ENCODE data around the gene OTULIN. TPM values are rescaled to one million over a fixed set of nuclear protein-coding genes. Genes with fewer than 3 reads are reported as not detected.

OTULIN gene
- total and polyA plus RNA-seq, 7 donors: 6.6 to 37.9 (median 13.2) TPM

DNA sequence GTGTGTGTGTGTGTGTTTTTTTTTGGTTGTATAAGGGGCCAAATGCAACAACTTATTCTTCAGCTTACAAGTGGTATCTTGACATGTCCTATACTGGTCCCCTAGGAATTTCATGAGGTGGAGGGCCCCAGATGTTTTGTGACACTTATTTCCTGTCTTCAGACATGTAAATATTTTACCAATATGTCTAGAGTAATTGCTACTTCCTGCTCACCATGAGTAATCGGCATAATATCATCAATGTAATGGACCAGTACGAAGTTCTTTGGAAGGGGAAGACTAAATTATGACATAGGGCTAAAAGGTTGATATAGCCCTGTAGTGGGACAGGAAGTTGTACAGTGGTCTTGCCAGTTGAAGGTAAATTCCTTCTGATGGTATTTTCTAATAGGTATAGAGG is 3.7 kb upstream of the OTULIN start:
- no peaks in the 10 kb centered on the region for H3K9me3 ChIP-seq
- 66 to 80% methylated on average over 2 of the region's 2 CpGs for WGBS, 2 donors
- H3K4me1 ChIP-seq: peaks cover 0 to 19% (median 14%) of the 10 kb centered on the region in 4 donors
- H3K4me3 ChIP-seq: no peak overlapping the region
- DNase-seq: no peak
- TF ChIP-seq POLR2A (IDR thresholded peaks at IDR 0.05) (no peak), POLR2AphosphoS5 (IDR thresholded peaks at IDR 0.05) (no peak), EP300 (IDR thresholded peaks at IDR 0.05) (no peak)
- no peak overlapping the region for H3K27ac ChIP-seq
- H3K27me3 ChIP-seq: no peaks in the 10 kb centered on the region
- intact Hi-C loops (cut with DNase I): loop anchor here (5.0 to 10.0 kb wide), 2 partner anchors 79 to 546 kb away; partner anchors contain the start of gene OTULINL
- H3K36me3 ChIP-seq: no peaks in the 10 kb centered on the region

DNA sequence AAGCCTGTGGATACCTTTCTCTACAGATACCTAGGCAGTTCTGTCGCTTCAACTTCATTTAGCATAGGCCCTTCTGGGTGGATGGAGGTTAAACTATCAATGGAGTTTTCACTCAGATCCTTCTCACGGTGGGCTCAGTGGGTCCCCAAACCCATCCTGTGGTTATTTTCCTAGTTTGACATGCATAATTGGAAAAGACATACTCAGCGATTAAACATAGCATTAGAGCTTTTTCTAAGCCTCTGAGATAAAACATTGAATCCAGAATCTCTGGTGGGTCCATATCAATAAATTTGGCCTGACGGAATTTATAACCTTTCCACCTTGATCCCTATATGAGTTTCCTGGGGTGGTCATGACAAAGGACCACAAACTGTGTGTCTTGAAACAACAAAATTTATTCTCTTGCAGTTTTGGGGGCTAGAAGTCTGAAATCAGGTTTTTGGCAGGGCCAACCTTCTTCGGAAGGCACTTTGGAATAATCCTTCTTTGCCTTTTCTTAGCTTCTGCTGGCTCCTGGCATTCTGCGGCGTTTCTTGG is 1.7 kb upstream of the OTULIN start:
- Histone ChIP-seq H3K4me3 (no peak overlapping the region), H3K4me1 (peaks cover 0 to 36% (median 32%) of the 10 kb centered on the region in 4 donors), H3K9me3 (no peaks in the 10 kb centered on the region), H3K27me3 (no peaks in the 10 kb centered on the region), H3K27ac (peak overlapping the region; percentile 85 to 95 (median 92)), H3K36me3 (no peaks in the 10 kb centered on the region)
- 95 to 97% methylated on average over 7 of the region's 7 CpGs for WGBS, 2 donors
- TF ChIP-seq POLR2A (IDR thresholded peaks at IDR 0.05): no peak
- no peak for TF ChIP-seq EP300 (IDR thresholded peaks at IDR 0.05)
- TF ChIP-seq, protein P1, sequence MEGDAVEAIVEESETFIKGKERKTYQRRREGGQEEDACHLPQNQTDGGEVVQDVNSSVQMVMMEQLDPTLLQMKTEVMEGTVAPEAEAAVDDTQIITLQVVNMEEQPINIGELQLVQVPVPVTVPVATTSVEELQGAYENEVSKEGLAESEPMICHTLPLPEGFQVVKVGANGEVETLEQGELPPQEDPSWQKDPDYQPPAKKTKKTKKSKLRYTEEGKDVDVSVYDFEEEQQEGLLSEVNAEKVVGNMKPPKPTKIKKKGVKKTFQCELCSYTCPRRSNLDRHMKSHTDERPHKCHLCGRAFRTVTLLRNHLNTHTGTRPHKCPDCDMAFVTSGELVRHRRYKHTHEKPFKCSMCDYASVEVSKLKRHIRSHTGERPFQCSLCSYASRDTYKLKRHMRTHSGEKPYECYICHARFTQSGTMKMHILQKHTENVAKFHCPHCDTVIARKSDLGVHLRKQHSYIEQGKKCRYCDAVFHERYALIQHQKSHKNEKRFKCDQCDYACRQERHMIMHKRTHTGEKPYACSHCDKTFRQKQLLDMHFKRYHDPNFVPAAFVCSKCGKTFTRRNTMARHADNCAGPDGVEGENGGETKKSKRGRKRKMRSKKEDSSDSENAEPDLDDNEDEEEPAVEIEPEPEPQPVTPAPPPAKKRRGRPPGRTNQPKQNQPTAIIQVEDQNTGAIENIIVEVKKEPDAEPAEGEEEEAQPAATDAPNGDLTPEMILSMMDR (IDR thresholded peaks at IDR 0.05): no peak
- TF ChIP-seq POLR2AphosphoS5 (IDR thresholded peaks at IDR 0.05): no peak
- no peak for DNase-seq
- intact Hi-C loops (cut with DNase I): loop anchor here (5.0 to 10.0 kb wide), 2 partner anchors 80 to 548 kb away; partner anchors contain the start of gene OTULINL

DNA sequence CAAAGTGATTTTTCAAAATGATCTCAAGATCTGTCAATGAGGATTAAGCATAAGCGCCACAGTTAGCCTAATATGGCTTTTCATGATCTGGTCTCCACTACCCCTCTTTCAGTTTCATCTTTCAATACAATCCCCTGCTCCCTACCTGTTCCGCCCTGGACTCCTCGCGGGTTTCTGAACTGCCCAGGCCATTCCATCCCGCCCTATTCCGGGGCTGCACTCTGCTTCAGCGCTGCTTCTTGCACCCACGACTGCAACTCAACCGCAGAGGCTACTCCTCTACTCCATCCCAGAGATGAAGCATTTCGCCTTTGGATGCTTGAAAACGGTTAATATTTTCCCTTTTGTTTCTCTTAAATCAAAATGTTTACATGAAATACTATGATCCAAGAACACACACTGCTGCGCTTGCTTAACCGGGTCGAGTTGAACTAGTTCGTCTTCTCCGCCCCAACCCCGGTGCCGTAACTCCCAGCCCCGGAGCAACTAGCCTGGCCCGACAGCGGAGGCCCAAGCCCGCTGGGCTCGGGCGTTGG is 716 bp upstream of the OTULIN start:
- peak overlapping the region; percentile 61 to 79 (median 69) for H3K4me3 ChIP-seq
- DNase-seq: no peak
- no peaks in the 10 kb centered on the region for H3K27me3 ChIP-seq
- H3K9me3 ChIP-seq: no peaks in the 10 kb centered on the region
- peak overlapping the region; percentile 85 to 95 (median 92) for H3K27ac ChIP-seq
- no peaks in the 10 kb centered on the region for H3K36me3 ChIP-seq
- intact Hi-C loops (cut with DNase I): loop anchor here (5.0 to 10.0 kb wide), 2 partner anchors 82 to 549 kb away; partner anchors contain the start of gene OTULINL
- WGBS, 2 donors: 1 to 2% methylated on average over 24 of the region's 24 CpGs
- H3K4me1 ChIP-seq: peaks cover 0 to 40% (median 33%) of the 10 kb centered on the region in 4 donors
- TF ChIP-seq EP300 (IDR thresholded peaks at IDR 0.05) (no peak), POLR2AphosphoS5 (IDR thresholded peaks at IDR 0.05) (no peak), POLR2A (IDR thresholded peaks at IDR 0.05) (no peak)
- TF ChIP-seq, protein P1 (IDR thresholded peaks at IDR 0.05): no peak

DNA sequence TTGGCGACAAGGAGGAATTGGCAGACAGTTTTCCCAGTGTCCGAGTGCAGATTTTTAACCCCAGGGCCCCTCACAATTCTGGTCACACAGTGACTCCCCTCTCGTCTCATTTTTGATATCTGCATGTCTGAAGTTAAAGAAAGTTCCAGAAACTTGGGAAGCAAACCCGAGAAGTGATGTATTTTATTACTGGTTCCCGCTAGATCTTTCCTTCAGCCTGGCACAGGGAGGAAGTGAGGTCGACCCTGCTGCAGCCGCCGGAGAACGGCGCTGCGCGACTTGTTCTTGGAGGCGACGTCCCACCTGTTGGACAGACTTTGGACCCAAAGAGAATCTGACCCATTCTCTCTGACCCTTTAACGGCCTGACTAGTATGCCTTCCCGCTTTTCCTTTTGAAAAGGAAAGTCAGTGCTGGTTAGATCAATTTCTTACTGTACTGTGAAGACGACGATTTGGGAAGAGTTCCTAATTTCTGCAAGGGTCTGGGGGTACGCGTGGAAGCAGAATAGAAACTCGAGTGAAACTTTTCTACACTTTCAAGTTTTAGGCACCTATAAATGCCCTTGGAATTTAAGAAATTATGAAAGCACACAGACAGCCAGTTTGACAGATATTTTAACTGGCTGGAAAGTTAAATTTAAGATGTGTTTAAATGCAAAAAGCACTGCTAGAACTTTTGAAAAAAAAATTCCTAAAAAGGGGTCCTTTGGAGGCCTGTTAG is 744 bp downstream of the OTULIN start:
- DNase-seq: no peak
- peaks cover 0 to 45% (median 33%) of the 10 kb centered on the region in 4 donors for H3K4me1 ChIP-seq
- 0 to 2% methylated on average over 21 of the region's 21 CpGs for WGBS, 2 donors

More for the DNA sequence above, 744 bp downstream of the OTULIN start:
- Histone ChIP-seq H3K27me3 (no peaks in the 10 kb centered on the region), H3K36me3 (no peaks in the 10 kb centered on the region), H3K9me3 (no peaks in the 10 kb centered on the region), H3K4me3 (peak overlapping the region; percentile 61 to 79 (median 69)), H3K27ac (peak overlapping the region; percentile 85 to 95 (median 92))
- TF ChIP-seq EP300 (IDR thresholded peaks at IDR 0.05): no peak
- TF ChIP-seq POLR2A (IDR thresholded peaks at IDR 0.05): no peak
- no peak for TF ChIP-seq POLR2AphosphoS5 (IDR thresholded peaks at IDR 0.05)
- TF ChIP-seq, protein P1 (IDR thresholded peaks at IDR 0.05): no peak
- intact Hi-C loops (cut with DNase I): loop anchor here (5.0 to 10.0 kb wide), 2 partner anchors 207 to 550 kb away; partner anchors contain the start of gene ANKH

All from sigmoid colon (tissue), 7 donors.